ENCODE measurements around the gene ZNF324B. TPM values are rescaled to one million over a fixed set of nuclear protein-coding genes. Genes with fewer than 3 reads are reported as not detected.
"Not testable (repeated sequence)": the region's sequence is repeated elsewhere in the genome, so short reads cannot be mapped to it uniquely, and the experiment has no call there.

Gene ZNF324B
- 10 to 100 TPM in 1 of 7 donors, 1 to 10 TPM in 6; 4.7 to 11.4 (median 8.5) TPM for total RNA-seq
- 1 to 10 TPM; 4.2 to 4.7 TPM for polyA plus RNA-seq
- long read RNA-seq, donor 1, transcript ZNF324B-201 (4 exons, 2,996 nt), result major isoform, 13 of 18 reads
- long read RNA-seq, donor 1, partial matches to known transcripts, result 0 of 18 reads
- long read RNA-seq, donor 1, other reads (novel, unspliced or antisense), result 4 of 18 reads
- long read RNA-seq, donor 2, partial matches to known transcripts, result 0 of 2 reads
- long read RNA-seq, donor 2, other reads (novel, unspliced or antisense), result 0 of 2 reads
- long read RNA-seq, donor 3, transcript ZNF324B-201 (4 exons, 2,996 nt), result major isoform, 7 of 31 reads
- long read RNA-seq, donor 3, partial matches to known transcripts, result 18 of 31 reads
- long read RNA-seq, donor 3, other reads (novel, unspliced or antisense), result 5 of 31 reads

GRCh38 chr19:58451358-58452101, at the start of gene ZNF324B:
TSS of gene ZNF324B (plus strand) at chr19:58451622. CDS start at chr19:58453702, 2,080 bp downstream.
- 0 to 1% (median 0%) methylated on average over 20 to 79 of the region's 79 CpGs for WGBS, 3 donors
- Histone ChIP-seq H3K9me3 (no peaks in the 10 kb centered on the region), H3K4me1 (ENCODE audit: insufficient read depth) (no peaks in the 10 kb centered on the region), H3K36me3 (no peaks in the 10 kb centered on the region), H3K27ac (peak within 1 kb of the TSS; percentile 53 to 69), H3K4me3 (peak within 1 kb of the TSS; percentile 88), H3K27me3 (no peaks in the 10 kb centered on the region)
- intact Hi-C loops (cut with DNase I), result no loop called here
- no peak for TF ChIP-seq CTCF (IDR thresholded peaks at IDR 0.05)
- TF ChIP-seq EP300 (IDR thresholded peaks at IDR 0.05), result no peak
- TF ChIP-seq POLR2A (IDR thresholded peaks at IDR 0.05), result no peak
- peak; percentile 94 to 97 (median 96) for DNase-seq

- Histone ChIP-seq H3K9me3 (no peaks in the 10 kb centered on the region), H3K36me3 (no peaks in the 10 kb centered on the region), H3K27me3 (peaks cover 2% of the 10 kb centered on the region), H3K27ac (no peak overlapping the region), H3K4me1 (ENCODE audit: insufficient read depth) (peaks cover 8% of the 10 kb centered on the region), H3K4me3 (peak overlapping the region; percentile 41)
- DNase-seq, result peak in 2 of 5 donors; percentile 20 to 46
- WGBS, 3 donors, result 20 to 28% (median 28%) methylated on average over 23 of the region's 23 CpGs
- TF ChIP-seq EP300 (IDR thresholded peaks at IDR 0.05), result no peak
- no peak for TF ChIP-seq POLR2A (IDR thresholded peaks at IDR 0.05)
- no peak for TF ChIP-seq CTCF (IDR thresholded peaks at IDR 0.05)
- intact Hi-C loops (cut with DNase I), result no loop called here
Observed at GRCh38 chr19:58401840-58402421, 49.5 kb upstream of the ZNF324B start.

GRCh38 chr19:58403920-58404478, 47.4 kb upstream of the ZNF324B start:
- WGBS, 3 donors, result 73 to 80% (median 75%) methylated on average over 5 of the region's 5 CpGs
- H3K27me3 ChIP-seq; intact Hi-C loops (cut with DNase I): not testable (repeated sequence)

GRCh38 chr19:58406818-58407657, 44.4 kb upstream of the ZNF324B start:
- WGBS, 3 donors, result 55 to 66% (median 59%) methylated on average over 10 of the region's 10 CpGs
- intact Hi-C loops (cut with DNase I), result no loop called here
- H3K4me1 ChIP-seq (ENCODE audit: insufficient read depth), result peaks cover 10% of the 10 kb centered on the region
- DNase-seq, result peak in 1 of 5 donors; percentile 22
- no peak overlapping the region for H3K27ac ChIP-seq
- no peak overlapping the region for H3K4me3 ChIP-seq
- TF ChIP-seq EP300 (IDR thresholded peaks at IDR 0.05), result no peak
- no peak for TF ChIP-seq POLR2A (IDR thresholded peaks at IDR 0.05)
- TF ChIP-seq CTCF (IDR thresholded peaks at IDR 0.05), result peak in 1 of 3 donors; percentile 11
- no peaks in the 10 kb centered on the region for H3K9me3 ChIP-seq
- no peaks in the 10 kb centered on the region for H3K36me3 ChIP-seq
- H3K27me3 ChIP-seq, result no peaks in the 10 kb centered on the region

More at GRCh38 chr19:58403920-58404478, 47.4 kb upstream of the ZNF324B start:
- H3K4me1 ChIP-seq (ENCODE audit: insufficient read depth), result peaks cover 15% of the 10 kb centered on the region
- H3K4me3 ChIP-seq, DNase-seq, H3K9me3 ChIP-seq, H3K36me3 ChIP-seq, H3K27ac ChIP-seq: not testable (repeated sequence)

Data from ovary (tissue), 10 donors.